AG04450 (cell line): ENCODE measurements around the gene ZSWIM4. TPM values are rescaled to one million over a fixed set of nuclear protein-coding genes. Genes with fewer than 3 reads are reported as not detected.
"Not testable (repeated sequence)": the region's sequence is repeated elsewhere in the genome, so short reads cannot be mapped to it uniquely, and the experiment has no call there.

ENCODE experiments used
- CTCF ChIA-PET: fragments of 300-600, 350-600 bp; formaldehyde crosslinking; extraction: SDS; loops from one replicate; lab custom pipeline; 2022; ENCODE audit warnings: antibody characterized with exemption, inconsistent platforms; lab: Charles Lee
- POLR2A ChIA-PET: fragments of 350-600 bp; formaldehyde crosslinking; extraction: SDS; loops from one replicate; lab custom pipeline; 2021; ENCODE audit warnings: antibody characterized with exemption, inconsistent platforms; lab: Yijun Ruan, JAX
- DNase-seq: peaks from one replicate; pipeline ENCODE4 v3.0.0-alpha.2; 2011; ENCODE audit warnings: low read depth, low spot score
- H3K27ac ChIP-seq: one replicate; pipeline ENCODE4 v1.5.1; 2012; ENCODE audit warnings: low read depth, low read length, control low read depth
- H3K27me3 ChIP-seq: one replicate; pipeline ENCODE4 v1.6.0; 2012; ENCODE audit warnings: low read length; ENCODE audit not compliant: control insufficient read depth, insufficient read depth
- H3K4me3 ChIP-seq: 2 replicates; pipeline ENCODE4 v1.5.1; 2011; ENCODE audit warnings: mild to moderate bottlenecking, low read depth, low read length, control low read depth
- H3K9me3 ChIP-seq: 2 replicates; pipeline ENCODE4 v1.5.1; 2012; ENCODE audit warnings: low read length; ENCODE audit not compliant: control insufficient read depth, insufficient read depth
- CTCF ChIP-seq: IDR thresholded peaks from 2 replicates; pipeline ENCODE4 v1.5.1; 2011; ENCODE audit warnings: low read depth, low read length, control low read depth, inconsistent platforms
- polyA plus RNA-seq: library from polyadenylated mRNA; depleted of rRNA; stranded (reverse); fragments of >200 nt; gene quantifications from 2 replicates; pipeline ENCODE4 v1.2.3, GENCODE V29; 2011

Gene ZSWIM4
- polyA plus RNA-seq, 1 experiment = 2.3 TPM

GRCh38 chr19:13790354-13790753 lies 4.9 kb upstream of the ZSWIM4 start:
- Histone ChIP-seq H3K27ac (no peak overlapping the region), H3K9me3 (no peaks in the 10 kb centered on the region), H3K4me3 (no peak overlapping the region), H3K27me3 (no peaks in the 10 kb centered on the region)
- ChIA-PET POLR2A (interaction anchor here (3.0 kb wide), 1 partner anchor 72 kb away, joined by 16 read pairs; no protein-coding TSS in a partner anchor), CTCF (interaction anchor here (1.4 kb wide), 1 partner anchor 72 kb away, joined by 3 read pairs; no protein-coding TSS in a partner anchor)
- TF ChIP-seq CTCF = no peak
- DNase-seq = no peak

DNA sequence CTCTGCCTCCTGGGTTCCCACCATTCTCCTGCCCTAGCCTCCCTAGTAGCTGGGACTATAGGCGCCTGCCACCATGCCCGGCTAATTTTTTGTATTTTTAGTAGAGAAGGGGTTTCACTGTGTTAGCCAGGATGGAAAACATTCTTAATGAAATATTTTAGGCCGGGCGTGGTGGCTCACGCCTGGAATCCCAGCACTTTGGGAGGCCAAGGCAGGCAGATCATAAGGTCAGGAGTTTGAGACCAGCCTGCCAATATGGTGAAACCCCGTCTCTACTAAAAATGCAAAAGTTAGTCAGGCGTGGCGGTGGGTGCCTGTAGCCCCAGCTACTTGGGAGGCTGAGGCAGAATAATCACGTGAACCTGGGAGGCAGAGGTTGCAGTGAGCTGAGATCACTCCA lies 1.9 kb upstream of the ZSWIM4 start:
- CTCF ChIA-PET = interaction anchor here (0.8 kb wide), 1 partner anchor 69 kb away, joined by 3 read pairs; no protein-coding TSS in a partner anchor
- POLR2A ChIA-PET = interaction anchor here (1.1 kb wide), 1 partner anchor 40 kb away, joined by 5 read pairs; no protein-coding TSS in a partner anchor

DNA sequence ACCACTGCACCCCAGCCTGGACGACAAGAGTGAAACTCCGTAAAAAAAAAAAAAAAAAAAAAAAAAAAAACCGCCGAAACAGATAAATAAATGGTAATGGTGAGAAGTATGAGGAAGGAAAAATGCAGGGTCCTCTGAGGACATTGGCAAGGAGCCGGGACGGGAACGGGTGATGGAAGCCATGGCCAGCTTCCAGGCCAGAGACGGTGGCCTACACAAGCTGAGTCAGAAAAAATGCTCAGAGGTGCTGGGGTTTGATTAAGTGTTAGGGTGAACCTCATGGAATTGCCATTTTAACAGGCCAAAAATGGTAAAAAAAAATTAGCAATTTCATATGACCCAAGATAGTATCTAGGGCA lies 866 bp upstream of the ZSWIM4 start:
- POLR2A ChIA-PET = interaction anchor here (0.6 to 3.9 kb wide), 13 partner anchors 20 to 848 kb away, joined by 4 to 19 read pairs (median 6); partner anchors contain the start of genes C19orf53, MRI1 and RAD23A
- CTCF ChIA-PET = interaction anchor here (1.0 kb wide), 1 partner anchor 69 kb away, joined by 4 read pairs; no protein-coding TSS in a partner anchor
- TF ChIP-seq CTCF = no peak

More for the DNA sequence above, 1.9 kb upstream of the ZSWIM4 start:
- DNase-seq, H3K9me3 ChIP-seq, H3K27me3 ChIP-seq, H3K27ac ChIP-seq, H3K4me3 ChIP-seq: not testable (repeated sequence)

DNA sequence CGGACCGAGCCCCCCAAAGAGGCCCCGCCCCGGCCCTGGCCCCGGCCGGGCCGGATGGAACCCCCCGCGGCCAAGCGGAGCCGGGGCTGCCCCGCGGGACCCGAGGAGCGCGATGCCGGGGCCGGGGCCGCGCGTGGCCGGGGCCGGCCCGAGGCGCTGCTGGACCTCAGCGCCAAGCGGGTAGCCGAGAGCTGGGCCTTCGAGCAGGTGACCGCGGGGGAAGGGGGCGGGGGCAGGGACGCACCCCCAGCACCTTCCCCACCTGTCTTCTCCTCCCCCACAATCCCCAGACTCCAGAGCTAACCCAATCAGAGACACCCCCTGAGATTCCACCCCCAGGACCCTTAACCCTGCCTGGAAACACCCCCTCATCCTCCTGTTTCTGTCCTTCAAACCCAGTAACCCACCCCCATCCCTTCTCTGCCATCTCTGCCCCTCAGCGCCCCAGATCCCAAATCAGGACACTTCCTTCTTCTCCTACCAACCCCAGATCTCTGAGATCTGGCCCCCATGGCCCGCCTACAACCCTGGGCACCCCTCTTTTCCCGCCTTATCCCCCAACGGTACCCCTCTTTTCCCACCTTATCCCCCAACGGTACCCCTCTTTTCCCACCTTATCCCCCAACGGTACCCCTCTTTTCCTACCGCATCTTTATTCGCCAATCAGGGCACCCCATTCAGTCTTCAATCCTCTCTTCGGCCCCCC lies 505 bp downstream of the ZSWIM4 start:
- Histone ChIP-seq H3K4me3 (peak overlapping the region; percentile 80), H3K27ac (peak overlapping the region; percentile 97), H3K9me3 (no peaks in the 10 kb centered on the region; the same call in 1 of the 2 replicates), H3K27me3 (no peaks in the 10 kb centered on the region)
- no peak for DNase-seq
- TF ChIP-seq CTCF = no peak
- ChIA-PET POLR2A (interaction anchor here (0.6 to 3.9 kb wide), 11 partner anchors 8 to 64 kb away, joined by 3 to 19 read pairs (median 5); partner anchors contain the start of gene C19orf53), CTCF (interaction anchor here (1.3 to 2.7 kb wide), 2 partner anchors 43 to 67 kb away, joined by 3 to 23 read pairs; no protein-coding TSS in a partner anchor)

More for the DNA sequence above, 866 bp upstream of the ZSWIM4 start:
- no peaks in the 10 kb centered on the region for H3K9me3 ChIP-seq
- DNase-seq = peak; percentile 87
- H3K27me3 ChIP-seq = no peaks in the 10 kb centered on the region
- H3K4me3 ChIP-seq = peak overlapping the region; percentile 87
- peak overlapping the region; percentile 99 for H3K27ac ChIP-seq

DNA sequence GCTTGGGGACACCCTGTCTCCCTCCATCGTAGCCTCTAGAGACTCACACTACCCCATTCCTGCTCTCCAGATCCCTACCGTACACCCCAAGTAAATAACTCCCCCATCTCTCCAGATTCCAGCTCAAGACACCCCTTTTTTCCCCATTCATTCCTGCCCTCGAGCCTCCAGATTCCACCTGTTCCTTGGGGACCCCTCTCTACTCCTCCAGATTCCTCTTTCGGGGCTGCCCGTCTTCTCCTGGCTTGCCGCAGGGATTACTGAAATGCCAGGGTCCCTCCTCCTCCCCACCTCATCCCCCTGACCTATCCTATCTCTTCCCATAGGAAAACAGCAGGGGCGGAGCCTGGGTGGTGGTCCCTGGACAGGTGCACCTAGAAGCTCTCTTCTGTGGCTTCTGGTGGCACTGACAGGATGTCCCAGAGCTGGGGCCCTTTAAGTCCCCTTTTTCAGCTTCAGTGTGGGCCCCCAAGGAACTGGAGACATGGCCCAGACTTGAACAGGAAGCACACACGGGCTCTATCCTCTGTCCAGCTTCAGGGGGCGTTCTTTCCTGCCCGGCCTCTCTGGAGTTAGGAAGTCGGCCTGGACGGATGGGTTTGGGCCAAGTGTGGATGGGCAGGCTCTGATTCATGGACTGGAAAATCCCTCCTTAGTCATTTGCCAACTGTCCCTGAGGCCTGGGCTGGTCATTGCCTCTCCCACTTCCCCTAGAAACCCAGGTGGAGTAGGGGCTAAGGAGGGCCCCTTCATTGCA lies 1.2 kb downstream of the ZSWIM4 start:
- H3K9me3 ChIP-seq = no peaks in the 10 kb centered on the region; the same call in 1 of the 2 replicates
- peak overlapping the region; percentile 97 for H3K27ac ChIP-seq
- TF ChIP-seq CTCF = peak; percentile 52
- H3K4me3 ChIP-seq = peak overlapping the region; percentile 80
- peak; percentile 86 for DNase-seq
- ChIA-PET CTCF (interaction anchor here (0.6 to 2.7 kb wide), 5 partner anchors 12 to 66 kb away, joined by 3 to 23 read pairs (median 3); no protein-coding TSS in a partner anchor), POLR2A (interaction anchor here (1.1 to 3.9 kb wide), 8 partner anchors 9 to 66 kb away, joined by 3 to 19 read pairs (median 4); partner anchors contain the start of gene C19orf53)
- no peaks in the 10 kb centered on the region for H3K27me3 ChIP-seq
